H1 (cell line): ENCODE results near the gene PTMA. TPM values are rescaled to one million over a fixed set of nuclear protein-coding genes. Genes with fewer than 3 reads are reported as not detected.

ENCODE experiments used
- CTCF ChIA-PET: fragments of 300-600 bp; sonication (Branson Sonifier 250); formaldehyde crosslinking; loops from one replicate; lab custom pipeline; 2021; ENCODE audit not compliant: partially characterized antibody; lab: Charles Lee
- POLR2A ChIA-PET: fragments of 300-600 bp; sonication (Branson Sonifier 250); formaldehyde crosslinking; loops from one replicate; lab custom pipeline; 2021; ENCODE audit warnings: inconsistent platforms; ENCODE audit not compliant: partially characterized antibody; lab: Charles Lee
- DNase-seq, 2 experiments: peaks; one replicate each; pipeline versions ENCODE4 v3.0.0 to v3.0.0-alpha.2; 2010 to 2022; ENCODE audit warnings: low spot score in 2 of 2, low read depth in 1 of 2, mixed read lengths in 1 of 2
- FAIRE-seq: peaks from 2 replicates; lab custom pipeline; 2011; peaks lifted over from hg19 to GRCh38; lab: Jason Lieb, UNC
- H2AFZ ChIP-seq: 2 replicates; pipeline ENCODE4 v1.8.1; 2012; ENCODE audit warnings: low read length, inconsistent platforms
- H2AK5ac ChIP-seq: 2 replicates; pipeline ENCODE4 v1.6.1; 2013; ENCODE audit warnings: low read depth, low read length
- H2BK120ac ChIP-seq: replicated peaks from 2 replicates; pipeline ENCODE3; 2013; ENCODE audit warnings: low read depth, low read length, inconsistent platforms
- H2BK12ac ChIP-seq: 2 replicates; pipeline ENCODE4 v1.6.1; 2013; ENCODE audit warnings: low read depth, low read length
- H2BK15ac ChIP-seq: 2 replicates; pipeline ENCODE4 v1.6.1; 2013; ENCODE audit warnings: low read length
- H2BK20ac ChIP-seq: 2 replicates; pipeline ENCODE4 v1.6.1; 2013; ENCODE audit warnings: low read length
- H2BK5ac ChIP-seq: 2 replicates; pipeline ENCODE4 v1.6.1; 2013; ENCODE audit warnings: low read depth, low read length
- H3K14ac ChIP-seq: 2 replicates; pipeline ENCODE4 v1.6.1; 2013; ENCODE audit warnings: inconsistent platforms; ENCODE audit not compliant: insufficient read length
- H3K18ac ChIP-seq: 2 replicates; pipeline ENCODE4 v1.6.1; 2013; ENCODE audit warnings: low read length; ENCODE audit errors: extremely low read depth
- H3K23ac ChIP-seq: 2 replicates; pipeline ENCODE4 v1.6.1; 2013; ENCODE audit warnings: inconsistent platforms; ENCODE audit not compliant: insufficient read length
- H3K23me2 ChIP-seq: 2 replicates; pipeline ENCODE4 v1.6.1; 2013; ENCODE audit warnings: low read depth, low read length
- H3K27ac ChIP-seq: 2 replicates; pipeline ENCODE4 v1.6.1; 2011; ENCODE audit warnings: low read depth, low read length, inconsistent platforms
- H3K27me3 ChIP-seq, 4 experiments: replicated peaks in 1 of 4; 1 replicate in 1 of 4; 2 replicates in 3 of 4; pipeline versions ENCODE4 v1.6.1 to v1.8.1; 2011 to 2013; ENCODE audit warnings: low read length in 3 of 4, mild to moderate bottlenecking in 3 of 4, inconsistent platforms in 2 of 4, mixed read lengths in 2 of 4, moderate library complexity in 1 of 4; ENCODE audit not compliant: control insufficient read depth in 3 of 4, insufficient read depth in 3 of 4; ENCODE audit errors: extremely low read depth in 1 of 4
- H3K36me3 ChIP-seq, 4 experiments: 2 replicates each; pipeline versions ENCODE4 v1.6.1 to v1.8.1; 2011 to 2013; ENCODE audit warnings: mild to moderate bottlenecking in 4 of 4, low read length in 3 of 4, moderate library complexity in 2 of 4, control low read depth in 1 of 4, inconsistent platforms in 1 of 4; ENCODE audit not compliant: insufficient read depth in 4 of 4, control insufficient read depth in 2 of 4
- H3K4ac ChIP-seq: replicated peaks from 2 replicates; pipeline ENCODE3; 2013; ENCODE audit warnings: low read length, low read depth, mixed read lengths, inconsistent platforms; ENCODE audit not compliant: insufficient read length
- H3K4me1 ChIP-seq, 4 experiments: replicated peaks in 1 of 4; 1 replicate in 1 of 4; 2 replicates in 3 of 4; pipeline versions ENCODE4 v1.6.1 to v1.8.1; 2011 to 2013; ENCODE audit warnings: low read length in 3 of 4, inconsistent platforms in 2 of 4, mixed read lengths in 1 of 4; ENCODE audit not compliant: insufficient read depth in 4 of 4, control insufficient read depth in 3 of 4
- H3K4me2 ChIP-seq, 2 experiments: 2 replicates each; pipeline versions ENCODE4 v1.6.1 to v1.8.1; 2011 to 2013; ENCODE audit warnings: low read depth in 2 of 2, low read length in 2 of 2, control low read depth in 1 of 2, inconsistent platforms in 1 of 2, mild to moderate bottlenecking in 1 of 2; ENCODE audit not compliant: insufficient read depth in 1 of 2
- H3K4me3 ChIP-seq, 4 experiments: fragments of 200-600, 300-600 bp in 1 of 4; sonication (generic), shearing (Covaris generic), sonication (Bioruptor Twin) in 1 of 4; 2 replicates each; pipeline versions ENCODE4 v1.5.1 to v1.8.1; 2011 to 2016; ENCODE audit warnings: low read length in 4 of 4, low read depth in 3 of 4, control low read depth in 2 of 4, inconsistent platforms in 2 of 4, mild to moderate bottlenecking in 2 of 4, mixed read lengths in 1 of 4, moderate library complexity in 1 of 4; ENCODE audit not compliant: insufficient read depth in 2 of 4; ENCODE audit errors: extremely low read depth in 1 of 4
- H3K56ac ChIP-seq: replicated peaks from 2 replicates; pipeline ENCODE3; 2013; ENCODE audit warnings: low read depth, mild to moderate bottlenecking, mixed read lengths, low read length, inconsistent platforms; ENCODE audit not compliant: insufficient read length
- H3K79me1 ChIP-seq: 2 replicates; pipeline ENCODE4 v1.6.1; 2013; ENCODE audit warnings: low read depth, low read length, control low read depth
- H3K79me2 ChIP-seq, 2 experiments: 2 replicates each; pipeline versions ENCODE4 v1.6.1 to v1.8.1; 2012 to 2013; ENCODE audit warnings: low read length in 2 of 2, mild to moderate bottlenecking in 2 of 2, inconsistent platforms in 1 of 2; ENCODE audit not compliant: insufficient read depth in 2 of 2, control insufficient read depth in 1 of 2
- H3K9ac ChIP-seq, 4 experiments: replicated peaks in 1 of 4; 1 replicate in 1 of 4; 2 replicates in 3 of 4; pipeline versions ENCODE4 v1.6.1 to v1.8.1; 2011 to 2013; ENCODE audit warnings: low read depth in 3 of 4, low read length in 3 of 4, control low read depth in 2 of 4, mild to moderate bottlenecking in 2 of 4, moderate library complexity in 2 of 4, inconsistent platforms in 1 of 4; ENCODE audit errors: extremely low read depth in 1 of 4
- H3K9me3 ChIP-seq, 2 experiments: 2 replicates each; pipeline versions ENCODE4 v1.6.1 to v1.8.1; 2012 to 2013; ENCODE audit warnings: mild to moderate bottlenecking in 2 of 2, moderate library complexity in 2 of 2, control low read depth in 1 of 2, inconsistent platforms in 1 of 2, low read depth in 1 of 2, low read length in 1 of 2, mixed read lengths in 1 of 2; ENCODE audit not compliant: insufficient read depth in 2 of 2
- H4K20me1 ChIP-seq, 2 experiments: replicated peaks in 1 of 2; 2 replicates each; pipeline versions ENCODE3 to v1.8.1; 2011 to 2013; ENCODE audit warnings: inconsistent platforms in 2 of 2, low read length in 2 of 2, mild to moderate bottlenecking in 1 of 2; ENCODE audit not compliant: insufficient read depth in 2 of 2, control insufficient read depth in 1 of 2
- H4K5ac ChIP-seq: 2 replicates; pipeline ENCODE4 v1.6.1; 2013; ENCODE audit warnings: low read length, low read depth, mixed read lengths, inconsistent platforms; ENCODE audit not compliant: insufficient read length
- H4K8ac ChIP-seq: 2 replicates; pipeline ENCODE4 v1.8.0; 2013; ENCODE audit warnings: mild to moderate bottlenecking, moderate library complexity, low read length, inconsistent platforms; ENCODE audit not compliant: insufficient read depth; ENCODE audit errors: extremely low read depth
- H4K91ac ChIP-seq: replicated peaks from 2 replicates; pipeline ENCODE3; 2013; ENCODE audit warnings: low read length, mixed read lengths, inconsistent platforms; ENCODE audit not compliant: insufficient read length
- TEAD4 ChIP-seq: IDR thresholded peaks from 2 replicates; pipeline ENCODE4 v1.6.1; 2012; ENCODE audit warnings: low read depth, low read length, inconsistent platforms, mixed read lengths
- WGBS, 2 experiments: shearing (Covaris generic) in 1 of 2; methylation state at CpG; one replicate each; pipeline versions ENCODE4 v1.1.6 to v1.1.7; 2013 to 2015; ENCODE audit warnings: low lambda C conversion rate in 2 of 2, mixed read lengths in 2 of 2, inconsistent platforms in 1 of 2, low coverage in 1 of 2, missing lambda C conversion rate in 1 of 2; ENCODE audit not compliant: insufficient replicate concordance in 2 of 2, insufficient coverage in 1 of 2, insufficient read length in 1 of 2; ENCODE audit errors: extremely low coverage in 1 of 2, missing lambda C conversion rate in 1 of 2; 5-methylcytosine and 5-hydroxymethylcytosine counted together
- polyA plus RNA-seq, 7 experiments: library from polyadenylated mRNA; depleted of rRNA in 3 of 7; stranded (reverse) in 5 of 7; unstranded in 2 of 7; fragments of >200 nt in 5 of 7; fragments of 200-250 nt in 2 of 7; gene quantifications; 1 replicate in 5 of 7; 2 replicates in 1 of 7; 4 replicates in 1 of 7; pipeline versions ENCODE4 v1.2.1 to v1.2.3, GENCODE V29; 2011 to 2013; ENCODE audit warnings: missing spikeins in 2 of 7, mixed read lengths in 2 of 7
- total RNA-seq: library from RNA; stranded (reverse); fragmentation: NEBNext Ultra II Directional; extraction: Animal tissue kit (Norgen Biotek cat#: 25700); gene quantifications from 2 replicates; pipeline ENCODE4 v1.2.1, GENCODE V29; 2021
- TF ChIP-seq, protein P1 (sequence below), 3 experiments: IDR thresholded peaks; 1 replicate in 2 of 3; 2 replicates in 1 of 3; pipeline versions ENCODE4 v1.5.1 to v1.6.1; 2011; ENCODE audit warnings: low read length in 3 of 3, mild to moderate bottlenecking in 3 of 3, inconsistent platforms in 2 of 3, low read depth in 1 of 3, moderate library complexity in 1 of 3; ENCODE audit not compliant: insufficient read depth in 1 of 3; ENCODE audit errors: control extremely low read depth in 1 of 3

The PTMA gene
- total and polyA plus RNA-seq, 2 of the 8 experiments (the other 6 are each of a cell fraction or from before 2014, with no cell fraction given), result 683 to 2,680 TPM

DNA sequence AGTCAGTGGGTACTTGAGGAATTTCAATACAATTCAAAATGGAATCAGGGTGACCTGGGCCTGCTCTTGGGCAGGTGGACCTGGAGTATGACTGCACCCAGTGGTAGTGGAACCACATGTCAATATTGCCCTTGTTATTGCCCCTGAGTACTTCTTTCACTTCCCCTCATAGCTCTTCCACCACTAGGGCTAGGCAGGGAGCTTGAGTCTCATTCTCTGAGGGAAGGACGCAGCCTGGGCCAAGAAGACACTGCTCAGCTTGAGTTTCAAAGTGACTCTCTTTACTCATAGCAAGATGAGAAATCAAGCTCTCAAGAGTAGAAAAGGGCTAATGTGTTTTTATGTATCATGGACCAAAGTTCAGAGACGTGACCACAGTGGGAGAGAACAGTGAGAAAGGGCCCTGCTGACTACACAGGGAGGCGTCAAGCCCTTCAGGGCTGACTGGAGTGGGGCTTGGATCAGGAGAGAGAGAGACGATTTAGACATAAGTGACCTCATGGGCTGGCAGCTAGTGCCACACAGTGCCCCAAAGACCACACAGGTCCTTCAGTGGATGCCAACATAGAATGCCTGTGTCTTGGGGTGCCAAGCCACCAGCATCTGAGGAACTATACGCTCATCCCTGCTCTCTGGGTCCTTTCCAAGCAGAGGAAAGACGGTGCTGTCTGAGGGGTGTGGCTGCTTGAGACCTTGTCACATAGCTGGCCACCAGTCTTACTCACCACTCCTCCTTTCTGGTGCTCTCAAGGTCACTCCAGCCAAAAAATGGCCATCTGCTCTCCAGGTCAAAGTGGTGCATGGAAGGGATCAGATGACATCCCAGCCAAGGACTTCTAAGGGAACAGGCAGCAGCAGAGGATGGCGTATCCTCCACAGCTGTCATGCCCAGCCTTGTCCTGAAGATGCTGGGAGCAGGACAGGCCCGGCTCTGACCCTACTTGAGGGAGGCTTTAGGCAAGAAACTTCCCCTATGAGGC lies 13.0 kb downstream of the PTMA start:
- no peak overlapping the region for H3K9ac ChIP-seq
- no peaks in the 10 kb centered on the region for H3K79me2 ChIP-seq
- FAIRE-seq, result no peak
- H2BK12ac ChIP-seq, result no peak overlapping the region
- DNase-seq, result no peak
- TF ChIP-seq TEAD4, result no peak
- TF ChIP-seq, protein P1, sequence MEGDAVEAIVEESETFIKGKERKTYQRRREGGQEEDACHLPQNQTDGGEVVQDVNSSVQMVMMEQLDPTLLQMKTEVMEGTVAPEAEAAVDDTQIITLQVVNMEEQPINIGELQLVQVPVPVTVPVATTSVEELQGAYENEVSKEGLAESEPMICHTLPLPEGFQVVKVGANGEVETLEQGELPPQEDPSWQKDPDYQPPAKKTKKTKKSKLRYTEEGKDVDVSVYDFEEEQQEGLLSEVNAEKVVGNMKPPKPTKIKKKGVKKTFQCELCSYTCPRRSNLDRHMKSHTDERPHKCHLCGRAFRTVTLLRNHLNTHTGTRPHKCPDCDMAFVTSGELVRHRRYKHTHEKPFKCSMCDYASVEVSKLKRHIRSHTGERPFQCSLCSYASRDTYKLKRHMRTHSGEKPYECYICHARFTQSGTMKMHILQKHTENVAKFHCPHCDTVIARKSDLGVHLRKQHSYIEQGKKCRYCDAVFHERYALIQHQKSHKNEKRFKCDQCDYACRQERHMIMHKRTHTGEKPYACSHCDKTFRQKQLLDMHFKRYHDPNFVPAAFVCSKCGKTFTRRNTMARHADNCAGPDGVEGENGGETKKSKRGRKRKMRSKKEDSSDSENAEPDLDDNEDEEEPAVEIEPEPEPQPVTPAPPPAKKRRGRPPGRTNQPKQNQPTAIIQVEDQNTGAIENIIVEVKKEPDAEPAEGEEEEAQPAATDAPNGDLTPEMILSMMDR (IDR thresholded peaks at IDR 0.05; ENCODE audit: control extremely low read depth in 1 of 3, insufficient read depth in 1 of 3, low read depth in 1 of 3, low read length in 3 of 3), result peak in 1 of 3 experiments; percentile 3; a peak in 1 of 4 replicates
- TF ChIP-seq, all 59 proteins: peak for 1
- Histone ChIP-seq H2AFZ (no peak overlapping the region), H3K23ac (no peak overlapping the region), H3K18ac (no peak overlapping the region), H4K20me1 (no peaks in the 10 kb centered on the region), H3K23me2 (no peaks in the 10 kb centered on the region), H3K27me3 (no peaks in the 10 kb centered on the region), H3K4me2 (no peak overlapping the region), H2AK5ac (0 out of 2 replicates have a peak overlapping the region, but pooled peaks have one; percentile 10), H4K5ac (no peak overlapping the region), H2BK120ac (no peak overlapping the region), H2BK5ac (no peak overlapping the region), H3K14ac (no peak overlapping the region), H2BK15ac (peak overlapping the region; percentile 88; the same call in 1 of the 2 replicates), H4K91ac (peak overlapping the region; percentile 4), H3K36me3 (no peaks in the 10 kb centered on the region), H3K4me1 (peaks cover 0 to 7% (median 3%) of the 10 kb centered on the region in 4 experiments; a peak in 2 of 7 replicates), H3K27ac (no peak overlapping the region), H3K4me3 (no peak overlapping the region), H4K8ac (0 out of 2 replicates have a peak overlapping the region, but pooled peaks have one; percentile 71), H3K56ac (no peak overlapping the region), H3K4ac (no peak overlapping the region), H3K79me1 (no peaks in the 10 kb centered on the region), H2BK20ac (no peak overlapping the region), H3K9me3 (no peaks in the 10 kb centered on the region)
- ChIA-PET POLR2A (interaction anchor here (0.6 to 22.8 kb wide), 8 partner anchors 9 to 112 kb away, joined by 3 to 1080 read pairs (median 4); partner anchors contain the start of gene PTMA), CTCF (interaction anchor here (0.6 to 12.1 kb wide), 8 partner anchors 10 to 189 kb away, joined by 3 to 555 read pairs (median 4); no protein-coding TSS in a partner anchor)
- 89% methylated on average over 8 of the region's 8 CpGs; no CpG with 5 or more reads in 1 of the 2 experiments for WGBS, 2 experiments
